Umbilical cord (tissue), 2 donors: ENCODE data around the gene SCRN1. TPM values are rescaled to one million over a fixed set of nuclear protein-coding genes. Genes with fewer than 3 reads are reported as not detected.
"Not testable (repeated sequence)": the region's sequence is repeated elsewhere in the genome, so short reads cannot be mapped to it uniquely, and the experiment has no call there.

Experiments used
- DNase-seq: peaks from one replicate; pipeline ENCODE4 v3.0.0-alpha.2; 2015; ENCODE audit warnings: low spot score
- total RNA-seq: library from RNA; depleted of rRNA; stranded (reverse); fragments of >200 nt; gene quantifications from one replicate; pipeline ENCODE4 v1.2.3, GENCODE V29; 2014; ENCODE audit warnings: low replicate concordance; ENCODE audit not compliant: insufficient read depth

The SCRN1 gene
- total RNA-seq, 1 donor from 2014 or later: 42.1 TPM

GRCh38 chr7:29968683-29969395 is 20.8 kb downstream of the SCRN1 start:
- DNase-seq: no peak

GRCh38 chr7:29965030-29965429 is 24.6 kb downstream of the SCRN1 start:
- DNase-seq: no peak

GRCh38 chr7:29962035-29962434 is 27.6 kb downstream of the SCRN1 start:
- no peak for DNase-seq

- not testable (repeated sequence) for DNase-seq
These were observed 28.0 kb downstream of the SCRN1 start for GRCh38 chr7:29961611-29962010.

- no peak for DNase-seq
These were observed 30.8 kb downstream of the SCRN1 start for GRCh38 chr7:29958667-29959358.

GRCh38 chr7:29957521-29958310 is 31.9 kb downstream of the SCRN1 start:
- no peak for DNase-seq

- DNase-seq: no peak
These were observed 33.1 kb downstream of the SCRN1 start for GRCh38 chr7:29956487-29956836.

GRCh38 chr7:29955799-29956486 is 33.7 kb downstream of the SCRN1 start:
- no peak for DNase-seq

- no peak for DNase-seq
These were observed 34.4 kb downstream of the SCRN1 start for GRCh38 chr7:29955075-29955792.

- DNase-seq: no peak
These were observed 35.8 kb downstream of the SCRN1 start for GRCh38 chr7:29953726-29954347.

GRCh38 chr7:29951206-29951605 is 38.4 kb downstream of the SCRN1 start:
- DNase-seq: no peak

GRCh38 chr7:29950480-29950879 is 39.1 kb downstream of the SCRN1 start:
- no peak for DNase-seq

GRCh38 chr7:29948587-29948986 is 41.0 kb downstream of the SCRN1 start:
- DNase-seq: no peak

- DNase-seq: peak; percentile 27
These were observed 43.0 kb downstream of the SCRN1 start for GRCh38 chr7:29946428-29947186.

GRCh38 chr7:29945259-29945809 is 44.3 kb downstream of the SCRN1 start:
- no peak for DNase-seq

- no peak for DNase-seq
These were observed 49.4 kb downstream of the SCRN1 start for GRCh38 chr7:29940199-29940598.

GRCh38 chr7:29937132-29937531 is 52.5 kb downstream of the SCRN1 start:
- no peak for DNase-seq

GRCh38 chr7:29935111-29935510 is 54.5 kb downstream of the SCRN1 start:
- DNase-seq: no peak

- no peak for DNase-seq
These were observed 60.4 kb downstream of the SCRN1 start for GRCh38 chr7:29929018-29929807.
